MCF 10A (cell line): Measurements from ENCODE around the gene TM7SF3. TPM values are rescaled to one million over a fixed set of nuclear protein-coding genes. Genes with fewer than 3 reads are reported as not detected.
A peak's percentile ranks its signal among the peaks of the same experiment; 100 is the strongest.

Experiments
- BruUV-seq: library from RNA; stranded (reverse); fragments of 400-500 nt; replicated peaks from 2 replicates; lab custom pipeline; 2021; lab: Mats Ljungman, UMichigan
- CTCF ChIA-PET: fragments of 300-600 bp; sonication (Branson Sonifier 250); formaldehyde crosslinking; extraction: SDS; loops from one replicate; lab custom pipeline; 2021; ENCODE audit warnings: antibody characterized with exemption, inconsistent platforms; lab: Yijun Ruan, JAX
- POLR2A ChIA-PET: fragments of 300-600, 350-650 bp; sonication (Branson Sonifier 250); formaldehyde crosslinking; extraction: SDS; loops from one replicate; lab custom pipeline; 2020; ENCODE audit warnings: antibody characterized with exemption, inconsistent platforms; lab: Yijun Ruan, JAX
- DNase-seq: peaks from one replicate; pipeline ENCODE4 v3.0.0-alpha.2; 2018; ENCODE audit not compliant: unreplicated experiment
- H3K27ac Mint-ChIP-seq: one replicate; pipeline ENCODE4 v1.8.0; 2022; ENCODE audit warnings: mild to moderate bottlenecking, low read depth, mixed read lengths; ENCODE audit not compliant: unreplicated experiment
- H3K27me3 Mint-ChIP-seq: one replicate; pipeline ENCODE4 v1.8.0; 2022; ENCODE audit warnings: mixed read lengths; ENCODE audit not compliant: insufficient read depth, unreplicated experiment
- H3K36me3 Mint-ChIP-seq: one replicate; pipeline ENCODE4 v1.8.0; 2022; ENCODE audit warnings: mild to moderate bottlenecking, moderate library complexity, mixed read lengths; ENCODE audit not compliant: insufficient read depth, unreplicated experiment
- H3K4me1 Mint-ChIP-seq: one replicate; pipeline ENCODE4 v1.8.0; 2022; ENCODE audit warnings: mixed read lengths; ENCODE audit not compliant: insufficient read depth, unreplicated experiment
- H3K4me3 Mint-ChIP-seq: one replicate; pipeline ENCODE4 v1.8.0; 2022; ENCODE audit warnings: mild to moderate bottlenecking, moderate library complexity, mixed read lengths; ENCODE audit not compliant: unreplicated experiment
- H3K9me3 Mint-ChIP-seq: one replicate; pipeline ENCODE4 v1.8.0; 2022; ENCODE audit warnings: mixed read lengths; ENCODE audit not compliant: unreplicated experiment
- intact Hi-C: fragments of 100-400 bp; cut with micrococcal nuclease; formaldehyde crosslinking; loops from 2 replicates; pipeline ENCODE4 v1.14.1; 2022
- total RNA-seq: library from RNA; stranded (reverse); gene quantifications from 2 replicates; pipeline ENCODE4 v1.2.3, GENCODE V29; 2022
- TF ChIP-seq, protein P1 (sequence below): fragments of 200-600 bp; IDR thresholded peaks from one replicate; pipeline ENCODE4 v1.8.0; 2022; ENCODE audit warnings: antibody characterized with exemption, mild to moderate bottlenecking; ENCODE audit not compliant: unreplicated experiment

Gene TM7SF3
- total RNA-seq, 1 experiment from 2014 or later = 119 TPM

DNA sequence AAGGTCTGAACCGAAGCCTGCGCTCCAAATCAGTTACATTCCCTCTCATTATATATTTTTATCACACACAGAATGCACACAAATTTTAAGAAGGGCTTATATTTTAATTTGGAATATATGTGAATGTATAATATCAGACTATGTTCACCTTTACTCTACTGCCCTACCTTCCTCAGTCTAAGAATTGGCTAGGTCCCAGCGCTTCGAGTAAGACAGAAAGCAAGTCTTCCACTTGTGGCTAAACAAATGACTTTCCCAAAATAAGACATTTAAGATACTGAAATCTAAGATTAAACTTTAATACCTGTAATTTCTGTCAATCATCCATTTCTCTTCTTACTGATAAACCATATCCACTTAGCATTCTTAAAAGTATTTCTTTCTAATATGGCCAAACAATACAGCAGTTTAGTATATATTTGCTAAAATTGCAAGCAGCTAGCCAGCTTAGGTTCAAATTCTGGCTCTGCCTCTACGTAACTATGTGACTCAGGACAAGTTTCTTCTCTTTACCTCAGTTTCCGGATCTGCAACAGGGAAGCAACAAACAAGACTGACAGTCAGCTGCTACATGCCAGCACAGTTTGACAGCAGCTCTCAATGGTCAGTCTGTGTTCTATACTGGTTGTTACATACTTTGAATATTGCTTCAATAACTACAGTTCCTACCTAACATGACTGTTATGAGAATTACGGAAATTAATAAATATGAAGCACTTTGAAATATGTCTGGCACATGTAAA is 78.4 kb downstream of the TM7SF3 start:
- no peaks in the 10 kb centered on the region for H3K9me3 Mint-ChIP-seq
- peak overlapping the region; percentile 91 for H3K4me3 Mint-ChIP-seq
- peak overlapping the region; percentile 67 for H3K27ac Mint-ChIP-seq
- BruUV-seq = no TSS peak
- peaks cover 20% of the 10 kb centered on the region for H3K36me3 Mint-ChIP-seq
- ChIA-PET POLR2A (interaction anchor here (0.6 to 3.0 kb wide), 8 partner anchors 10 to 877 kb away, joined by 3 to 36 read pairs (median 4); partner anchors contain the start of genes STK38L and TM7SF3), CTCF (interaction anchor here (0.7 to 1.7 kb wide), 4 partner anchors 15 to 368 kb away, joined by 3 read pairs; partner anchors contain the start of gene ITPR2)
- peaks cover 43% of the 10 kb centered on the region for H3K4me1 Mint-ChIP-seq
- DNase-seq = peak; percentile 21
- intact Hi-C loops = loop anchor here (1.0 to 5.0 kb wide), 3 partner anchors 10 to 766 kb away; no protein-coding TSS in a partner anchor
- no peaks in the 10 kb centered on the region for H3K27me3 Mint-ChIP-seq
- TF ChIP-seq, protein P1, sequence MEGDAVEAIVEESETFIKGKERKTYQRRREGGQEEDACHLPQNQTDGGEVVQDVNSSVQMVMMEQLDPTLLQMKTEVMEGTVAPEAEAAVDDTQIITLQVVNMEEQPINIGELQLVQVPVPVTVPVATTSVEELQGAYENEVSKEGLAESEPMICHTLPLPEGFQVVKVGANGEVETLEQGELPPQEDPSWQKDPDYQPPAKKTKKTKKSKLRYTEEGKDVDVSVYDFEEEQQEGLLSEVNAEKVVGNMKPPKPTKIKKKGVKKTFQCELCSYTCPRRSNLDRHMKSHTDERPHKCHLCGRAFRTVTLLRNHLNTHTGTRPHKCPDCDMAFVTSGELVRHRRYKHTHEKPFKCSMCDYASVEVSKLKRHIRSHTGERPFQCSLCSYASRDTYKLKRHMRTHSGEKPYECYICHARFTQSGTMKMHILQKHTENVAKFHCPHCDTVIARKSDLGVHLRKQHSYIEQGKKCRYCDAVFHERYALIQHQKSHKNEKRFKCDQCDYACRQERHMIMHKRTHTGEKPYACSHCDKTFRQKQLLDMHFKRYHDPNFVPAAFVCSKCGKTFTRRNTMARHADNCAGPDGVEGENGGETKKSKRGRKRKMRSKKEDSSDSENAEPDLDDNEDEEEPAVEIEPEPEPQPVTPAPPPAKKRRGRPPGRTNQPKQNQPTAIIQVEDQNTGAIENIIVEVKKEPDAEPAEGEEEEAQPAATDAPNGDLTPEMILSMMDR = no peak

DNA sequence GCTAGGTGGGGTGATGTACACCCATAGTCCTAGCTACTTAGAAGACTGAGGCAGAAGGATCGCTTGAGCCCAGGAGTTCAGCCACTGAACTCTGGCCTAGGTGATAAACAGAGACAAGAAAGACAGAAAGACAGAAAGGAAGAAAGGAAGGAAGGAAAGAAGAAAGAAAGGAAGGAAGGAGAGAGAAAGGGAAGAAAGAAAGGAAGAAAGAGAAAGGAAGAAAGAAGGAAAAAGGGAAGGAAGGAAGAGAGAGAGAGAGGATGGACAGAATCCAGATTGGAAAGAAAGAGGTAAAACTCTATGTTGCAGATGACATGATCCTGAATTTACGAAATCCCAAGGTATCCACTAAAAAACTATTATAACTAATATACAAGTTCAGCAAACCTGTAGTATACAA is 84.6 kb downstream of the TM7SF3 start:
- Mint-ChIP-seq H3K4me1 (peaks cover 17% of the 10 kb centered on the region), H3K36me3 (peaks cover 61% of the 10 kb centered on the region), H3K4me3 (no peak overlapping the region), H3K27ac (peak overlapping the region; percentile 4), H3K9me3 (peaks cover 7% of the 10 kb centered on the region), H3K27me3 (no peaks in the 10 kb centered on the region)
- no peak for DNase-seq
- TF ChIP-seq, protein P1 = no peak
- ChIA-PET POLR2A (no interaction called here), CTCF (interaction anchor here (1.0 kb wide), 1 partner anchor 213 kb away, joined by 3 read pairs; no protein-coding TSS in a partner anchor)
- intact Hi-C loops = no loop called here
- no TSS peak for BruUV-seq

DNA sequence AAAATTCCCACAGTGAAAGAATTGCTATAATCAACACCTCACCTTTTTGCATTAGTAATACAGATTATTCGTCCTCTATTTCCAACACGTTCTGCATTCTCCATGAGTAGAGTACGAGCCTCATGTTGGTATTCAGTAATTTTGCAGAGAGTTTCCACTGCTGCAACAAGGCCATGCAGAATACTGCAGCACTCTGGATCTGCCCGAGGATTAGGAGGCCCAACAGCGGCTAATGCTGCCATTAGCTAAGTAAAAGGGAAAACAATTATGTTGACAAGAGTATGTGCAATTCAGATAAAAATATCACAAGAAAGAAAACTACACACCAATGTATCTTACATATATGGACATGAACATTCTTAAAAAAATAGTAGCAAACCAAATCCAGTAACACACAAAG is 85.5 kb downstream of the TM7SF3 start:
- intact Hi-C loops = no loop called here
- TF ChIP-seq, protein P1 = no peak
- H3K36me3 Mint-ChIP-seq = peaks cover 70% of the 10 kb centered on the region
- peaks cover 7% of the 10 kb centered on the region for H3K9me3 Mint-ChIP-seq
- H3K27me3 Mint-ChIP-seq = no peaks in the 10 kb centered on the region
- H3K27ac Mint-ChIP-seq = no peak overlapping the region
- no peak overlapping the region for H3K4me3 Mint-ChIP-seq
- ChIA-PET CTCF (interaction anchor here (0.6 kb wide), 1 partner anchor 64 kb away, joined by 4 read pairs; no protein-coding TSS in a partner anchor), POLR2A (interaction anchor here (1.6 kb wide), 1 partner anchor 10 kb away, joined by 4 read pairs; no protein-coding TSS in a partner anchor)
- peaks cover 14% of the 10 kb centered on the region for H3K4me1 Mint-ChIP-seq
- no TSS peak for BruUV-seq
- DNase-seq = no peak

Other genes with a start within 250 kb of the TM7SF3 start
- gene ITPR2, start 181.2 kb downstream of the TM7SF3 start, total RNA-seq = 14.3 and 15.7 TPM in 2 replicates
- 64.8 and 67.8 TPM in 2 replicates for gene INTS13, start 76.4 kb downstream of the TM7SF3 start, total RNA-seq
- 40.6 and 44.6 TPM in 2 replicates for gene FGFR1OP2, start 75.9 kb downstream of the TM7SF3 start, total RNA-seq
- gene MED21, start 8.2 kb upstream of the TM7SF3 start, total RNA-seq = 43.9 and 50.0 TPM in 2 replicates
- not detected in 2 replicates for gene C12orf71, start 68.2 kb upstream of the TM7SF3 start, total RNA-seq
- 18.1 and 19.9 TPM in 2 replicates for gene STK38L, start 229.9 kb upstream of the TM7SF3 start, total RNA-seq